Endothelial cell (in vitro differentiated cells): ENCODE measurements around the gene MIGA1. TPM values are rescaled to one million over a fixed set of nuclear protein-coding genes. Genes with fewer than 3 reads are reported as not detected.
"Not testable (repeated sequence)": the region's sequence is repeated elsewhere in the genome, so short reads cannot be mapped to it uniquely, and the experiment has no call there.

Experiments used
- DNase-seq: peaks from one replicate; pipeline ENCODE4 v3.0.0; 2021; ENCODE audit warnings: low spot score
- H3K27ac Mint-ChIP-seq: one replicate; pipeline ENCODE4 v1.8.0; 2021; ENCODE audit warnings: mixed read lengths, inconsistent platforms; ENCODE audit not compliant: unreplicated experiment
- H3K27me3 Mint-ChIP-seq: one replicate; pipeline ENCODE4 v1.8.0; 2021; ENCODE audit warnings: mild to moderate bottlenecking, moderate library complexity, mixed read lengths, inconsistent platforms; ENCODE audit not compliant: unreplicated experiment
- H3K36me3 Mint-ChIP-seq: one replicate; pipeline ENCODE4 v1.8.0; 2021; ENCODE audit warnings: mild to moderate bottlenecking, low read depth, mixed read lengths, inconsistent platforms; ENCODE audit not compliant: unreplicated experiment
- H3K4me1 Mint-ChIP-seq: one replicate; pipeline ENCODE4 v1.8.0; 2021; ENCODE audit warnings: mild to moderate bottlenecking, mixed read lengths, inconsistent platforms; ENCODE audit not compliant: unreplicated experiment
- H3K4me3 Mint-ChIP-seq: one replicate; pipeline ENCODE4 v1.8.0; 2021; ENCODE audit warnings: mild to moderate bottlenecking, mixed read lengths, inconsistent platforms; ENCODE audit not compliant: unreplicated experiment
- H3K9me3 Mint-ChIP-seq: one replicate; pipeline ENCODE4 v1.8.0; 2021; ENCODE audit warnings: mixed read lengths, inconsistent platforms; ENCODE audit not compliant: unreplicated experiment
- total RNA-seq: library from RNA; stranded (reverse); fragmentation: NEBNext Ultra II Directional; extraction: Animal tissue kit (Norgen Biotek cat#: 25700); gene quantifications from one replicate; pipeline ENCODE4 v1.2.1, GENCODE V29; 2021; ENCODE audit not compliant: unreplicated experiment
- TF ChIP-seq, protein P1 (sequence below): fragments of 200-600 bp; sonication (generic); IDR thresholded peaks from one replicate; pipeline ENCODE4 v1.5.0; 2021; ENCODE audit warnings: antibody characterized with exemption; ENCODE audit not compliant: unreplicated experiment

Gene MIGA1
- total RNA-seq, 1 donor from 2014 or later, result 12.3 TPM

GRCh38 chr1:77797991-77798390 lies 18.5 kb downstream of the MIGA1 start:
- no peak overlapping the region for H3K27ac Mint-ChIP-seq
- peaks cover 11% of the 10 kb centered on the region for H3K4me1 Mint-ChIP-seq
- H3K9me3 Mint-ChIP-seq, result no peaks in the 10 kb centered on the region
- H3K36me3 Mint-ChIP-seq, result peaks cover 2% of the 10 kb centered on the region
- no peaks in the 10 kb centered on the region for H3K27me3 Mint-ChIP-seq
- DNase-seq, result no peak
- H3K4me3 Mint-ChIP-seq, result no peak overlapping the region
- TF ChIP-seq, protein P1, sequence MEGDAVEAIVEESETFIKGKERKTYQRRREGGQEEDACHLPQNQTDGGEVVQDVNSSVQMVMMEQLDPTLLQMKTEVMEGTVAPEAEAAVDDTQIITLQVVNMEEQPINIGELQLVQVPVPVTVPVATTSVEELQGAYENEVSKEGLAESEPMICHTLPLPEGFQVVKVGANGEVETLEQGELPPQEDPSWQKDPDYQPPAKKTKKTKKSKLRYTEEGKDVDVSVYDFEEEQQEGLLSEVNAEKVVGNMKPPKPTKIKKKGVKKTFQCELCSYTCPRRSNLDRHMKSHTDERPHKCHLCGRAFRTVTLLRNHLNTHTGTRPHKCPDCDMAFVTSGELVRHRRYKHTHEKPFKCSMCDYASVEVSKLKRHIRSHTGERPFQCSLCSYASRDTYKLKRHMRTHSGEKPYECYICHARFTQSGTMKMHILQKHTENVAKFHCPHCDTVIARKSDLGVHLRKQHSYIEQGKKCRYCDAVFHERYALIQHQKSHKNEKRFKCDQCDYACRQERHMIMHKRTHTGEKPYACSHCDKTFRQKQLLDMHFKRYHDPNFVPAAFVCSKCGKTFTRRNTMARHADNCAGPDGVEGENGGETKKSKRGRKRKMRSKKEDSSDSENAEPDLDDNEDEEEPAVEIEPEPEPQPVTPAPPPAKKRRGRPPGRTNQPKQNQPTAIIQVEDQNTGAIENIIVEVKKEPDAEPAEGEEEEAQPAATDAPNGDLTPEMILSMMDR, result no peak

DNA sequence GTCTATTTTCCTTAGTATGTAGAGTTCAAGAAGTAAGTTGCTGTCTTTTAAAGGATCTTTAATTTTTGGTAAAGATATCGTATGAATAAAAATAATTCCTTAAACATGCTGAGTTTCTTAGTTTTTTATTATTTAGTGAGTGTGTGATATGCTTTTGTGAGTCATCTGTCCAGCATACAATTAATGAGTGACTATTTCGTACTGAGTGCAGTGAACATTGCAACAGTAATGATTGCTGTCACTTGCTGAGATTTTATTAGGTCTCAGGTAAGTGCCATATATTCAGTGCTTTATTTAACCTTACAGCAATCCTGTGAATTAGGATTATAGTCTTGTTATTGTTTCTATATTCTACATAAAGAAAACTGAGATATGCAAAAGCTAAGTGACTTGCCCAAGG lies 22.6 kb downstream of the MIGA1 start:
- no peaks in the 10 kb centered on the region for H3K27me3 Mint-ChIP-seq
- peaks cover 5% of the 10 kb centered on the region for H3K36me3 Mint-ChIP-seq
- H3K27ac Mint-ChIP-seq, result no peak overlapping the region
- TF ChIP-seq, protein P1, result no peak
- peaks cover 5% of the 10 kb centered on the region for H3K4me1 Mint-ChIP-seq
- no peak for DNase-seq
- H3K9me3 Mint-ChIP-seq, result no peaks in the 10 kb centered on the region
- no peak overlapping the region for H3K4me3 Mint-ChIP-seq

- no peak for DNase-seq
- H3K9me3 Mint-ChIP-seq, result no peaks in the 10 kb centered on the region
- peaks cover 5% of the 10 kb centered on the region for H3K36me3 Mint-ChIP-seq
- TF ChIP-seq, protein P1, result no peak
- H3K27ac Mint-ChIP-seq, result no peak overlapping the region
- no peaks in the 10 kb centered on the region for H3K4me1 Mint-ChIP-seq
- H3K4me3 Mint-ChIP-seq, result no peak overlapping the region
- H3K27me3 Mint-ChIP-seq, result no peaks in the 10 kb centered on the region
Measured at GRCh38 chr1:77803371-77803770, 23.9 kb downstream of the MIGA1 start.

DNA sequence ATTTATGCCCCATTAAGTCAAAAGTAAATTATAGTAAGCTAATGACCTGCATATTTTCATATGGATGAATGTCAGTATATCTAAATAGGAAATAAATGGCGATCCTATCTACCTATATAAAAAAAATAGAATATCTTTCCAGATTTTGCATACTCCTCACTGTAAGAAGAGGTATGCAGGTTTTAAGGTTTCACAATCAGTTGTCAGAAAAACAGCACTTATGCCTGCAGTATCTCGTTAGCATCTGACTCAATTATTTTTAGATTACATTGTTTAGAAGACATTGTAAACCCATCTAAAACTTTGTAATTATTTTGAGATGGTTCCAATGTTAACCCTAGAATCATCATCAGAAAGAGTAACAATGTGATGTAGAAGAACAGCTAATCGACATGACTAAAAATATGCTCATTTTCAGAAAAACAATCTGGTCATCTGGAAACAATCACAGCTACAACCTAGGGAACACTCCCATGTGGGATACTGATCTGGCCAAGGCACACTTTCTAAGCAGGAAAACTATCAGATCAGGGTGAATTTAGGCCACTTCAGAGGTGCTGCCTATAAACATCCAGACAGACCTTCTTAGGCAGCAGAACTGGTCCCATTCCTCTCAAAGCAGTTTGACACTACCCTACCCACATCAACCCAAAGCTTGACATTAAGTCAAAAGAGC lies 30.5 kb downstream of the MIGA1 start:
- H3K4me1 Mint-ChIP-seq, H3K27ac Mint-ChIP-seq, DNase-seq, H3K27me3 Mint-ChIP-seq, H3K9me3 Mint-ChIP-seq, H3K4me3 Mint-ChIP-seq, H3K36me3 Mint-ChIP-seq: not testable (repeated sequence)

DNA sequence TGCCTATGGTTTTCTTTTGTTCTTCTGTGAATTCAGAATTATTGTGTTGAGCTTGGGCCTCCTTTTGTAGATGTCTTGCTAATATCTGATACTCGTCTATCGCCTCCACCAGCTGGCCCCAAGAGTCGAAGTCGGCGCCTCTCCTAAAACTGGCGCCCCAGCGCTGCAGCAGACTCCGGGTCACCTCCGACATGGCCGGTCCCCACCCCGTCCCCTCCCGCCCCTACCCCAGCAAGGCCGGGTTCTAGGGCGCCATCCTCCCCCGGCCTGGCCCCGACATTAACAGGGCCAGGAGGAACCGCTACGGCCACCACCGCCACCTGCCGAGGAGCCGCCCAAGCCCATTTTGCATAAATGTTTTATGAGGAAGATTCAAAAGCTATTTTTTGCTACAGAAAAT lies 32.1 kb downstream of the MIGA1 start:
- not testable (repeated sequence) for DNase-seq, H3K4me3 Mint-ChIP-seq, H3K36me3 Mint-ChIP-seq, H3K27me3 Mint-ChIP-seq, H3K27ac Mint-ChIP-seq, H3K4me1 Mint-ChIP-seq, H3K9me3 Mint-ChIP-seq

DNA sequence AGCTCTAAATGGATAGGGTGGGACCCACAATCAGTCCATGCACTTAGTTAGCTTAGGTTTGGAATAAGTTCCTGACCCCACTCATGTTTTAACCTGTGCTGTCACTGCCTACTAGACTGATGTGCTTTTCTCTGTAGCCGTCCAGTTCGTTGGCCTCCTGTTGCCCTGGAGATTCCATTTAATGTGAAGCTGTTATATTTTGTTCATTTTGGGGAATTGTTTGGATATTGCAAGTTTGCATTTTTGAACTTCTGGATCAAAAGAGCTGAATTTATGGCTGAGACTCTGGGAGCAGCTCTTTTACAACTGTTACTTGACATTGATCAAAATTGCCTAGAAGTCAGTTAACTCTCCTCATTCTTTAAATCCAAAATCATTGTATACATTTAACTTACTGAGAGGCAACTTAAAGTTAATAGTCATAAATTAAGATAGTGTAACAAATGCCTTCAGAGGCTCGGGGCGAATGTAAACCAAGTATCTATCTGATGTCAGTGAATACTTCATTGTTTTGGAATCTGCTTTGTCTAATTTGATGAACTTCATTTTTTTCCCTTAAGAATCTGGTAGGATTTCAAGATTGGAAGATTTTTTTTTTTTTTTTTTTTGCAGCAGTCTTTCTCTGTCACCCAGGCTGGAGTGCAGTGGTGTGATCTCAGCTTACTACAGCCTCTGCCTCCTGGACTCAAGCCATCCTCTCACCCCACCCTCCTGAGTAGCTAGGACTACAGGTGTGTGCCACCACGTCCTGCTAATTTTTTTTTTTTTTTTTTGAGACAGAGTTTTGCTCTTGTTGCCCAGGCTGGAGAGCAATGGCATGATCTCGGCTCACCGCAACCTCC lies 38.1 kb downstream of the MIGA1 start:
- Mint-ChIP-seq H3K27ac (no peak overlapping the region), H3K9me3 (no peaks in the 10 kb centered on the region), H3K27me3 (no peaks in the 10 kb centered on the region), H3K4me1 (no peaks in the 10 kb centered on the region), H3K36me3 (peaks cover 13% of the 10 kb centered on the region), H3K4me3 (peak overlapping the region; percentile 49)
- DNase-seq, result no peak
- TF ChIP-seq, protein P1, result no peak
